NCI-H1417 (cell line): ENCODE measurements around the gene STAT6.

Experiments
- DNase-seq, 3 experiments: peaks; one replicate each; lab custom pipeline; 2025; lab: John Stamatoyannopoulos, UW

Gene STAT6

DNA sequence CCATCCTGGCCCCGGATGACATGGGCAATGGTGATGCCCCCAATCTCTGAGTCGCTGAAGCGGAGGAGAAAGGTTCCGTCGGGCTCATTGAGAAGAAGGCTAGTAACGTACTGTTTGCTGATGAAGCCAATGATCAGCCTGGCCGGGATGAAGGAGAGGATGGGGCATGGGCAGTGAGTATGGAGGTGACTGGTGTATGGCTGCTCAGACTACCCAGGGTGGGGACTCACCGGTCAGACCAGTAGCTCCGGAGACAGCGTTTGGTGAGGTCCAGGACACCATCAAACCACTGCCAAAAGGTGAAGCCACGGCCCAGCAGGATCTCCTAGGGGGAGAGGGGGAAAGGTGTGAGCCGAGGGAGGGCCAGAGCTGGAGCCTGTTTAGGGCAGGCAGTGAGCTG lies 11.4 kb downstream of the STAT6 start:
- no peak for DNase-seq

DNA sequence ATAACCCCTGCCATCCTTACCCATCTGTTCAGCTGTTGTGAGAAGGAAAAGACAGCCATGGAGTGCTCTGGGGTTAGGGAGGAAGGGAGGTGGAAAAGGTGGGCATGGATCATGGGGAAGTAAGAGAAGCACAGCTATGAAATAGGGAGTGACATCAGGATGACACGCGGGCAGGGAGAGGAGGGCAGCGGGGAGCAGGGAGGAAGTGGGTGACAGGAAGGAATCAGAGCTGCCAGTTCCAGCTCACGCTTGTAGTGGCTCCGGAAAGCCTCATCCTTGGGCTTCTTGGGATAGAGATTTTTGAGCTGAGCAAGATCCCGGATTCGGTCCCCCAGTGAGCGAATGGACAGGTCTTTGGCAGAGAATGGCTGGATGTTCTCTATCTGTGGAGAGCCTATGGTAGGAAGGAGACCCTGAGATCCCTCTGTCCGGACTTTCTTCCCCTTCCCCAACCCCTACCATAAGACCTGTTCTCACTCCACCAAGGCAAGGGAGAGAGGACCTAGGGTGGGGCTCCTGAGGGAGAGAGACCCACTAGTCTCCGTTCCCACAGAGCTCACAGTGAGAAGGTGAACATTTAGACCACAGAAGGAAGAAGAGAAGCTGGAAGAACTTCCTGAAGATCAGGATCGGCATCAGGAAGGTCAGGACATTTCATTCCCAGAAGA lies 12.0 kb downstream of the STAT6 start:
- no peak for DNase-seq

DNA sequence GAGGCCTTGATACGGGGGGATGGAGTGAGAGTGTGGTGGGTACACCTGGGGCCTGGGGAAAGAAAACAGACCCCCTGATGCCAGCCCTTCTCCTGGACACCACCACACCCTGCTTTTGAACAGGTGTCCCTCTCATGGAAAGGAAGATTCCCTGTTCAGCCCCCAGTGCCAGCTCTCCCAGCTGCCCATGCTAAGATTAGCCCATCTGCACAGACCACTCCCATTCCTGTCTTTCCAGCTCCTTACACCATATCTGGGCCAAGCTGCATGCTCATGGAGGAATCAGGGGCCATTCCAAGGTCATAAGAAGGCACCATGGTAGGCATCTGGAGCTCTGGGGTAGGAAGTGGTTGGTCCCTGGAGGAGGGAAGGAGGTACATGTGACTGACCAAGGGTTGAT lies 12.6 kb downstream of the STAT6 start:
- DNase-seq, result no peak

DNA sequence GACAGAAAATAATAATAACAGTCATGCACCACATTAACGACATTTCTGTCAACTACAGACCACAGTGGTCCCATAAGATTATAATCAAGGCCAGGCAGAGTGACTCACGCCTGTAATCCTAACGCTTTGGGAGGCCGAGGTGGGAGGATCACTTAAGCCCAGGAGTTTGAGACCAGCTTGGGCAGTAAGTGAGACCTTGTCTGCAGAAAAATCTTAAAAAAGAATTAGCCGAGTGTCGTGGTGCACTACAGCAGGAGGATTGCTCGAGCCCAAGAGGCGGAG lies 13.7 kb downstream of the STAT6 start:
- DNase-seq, result no peak

DNA sequence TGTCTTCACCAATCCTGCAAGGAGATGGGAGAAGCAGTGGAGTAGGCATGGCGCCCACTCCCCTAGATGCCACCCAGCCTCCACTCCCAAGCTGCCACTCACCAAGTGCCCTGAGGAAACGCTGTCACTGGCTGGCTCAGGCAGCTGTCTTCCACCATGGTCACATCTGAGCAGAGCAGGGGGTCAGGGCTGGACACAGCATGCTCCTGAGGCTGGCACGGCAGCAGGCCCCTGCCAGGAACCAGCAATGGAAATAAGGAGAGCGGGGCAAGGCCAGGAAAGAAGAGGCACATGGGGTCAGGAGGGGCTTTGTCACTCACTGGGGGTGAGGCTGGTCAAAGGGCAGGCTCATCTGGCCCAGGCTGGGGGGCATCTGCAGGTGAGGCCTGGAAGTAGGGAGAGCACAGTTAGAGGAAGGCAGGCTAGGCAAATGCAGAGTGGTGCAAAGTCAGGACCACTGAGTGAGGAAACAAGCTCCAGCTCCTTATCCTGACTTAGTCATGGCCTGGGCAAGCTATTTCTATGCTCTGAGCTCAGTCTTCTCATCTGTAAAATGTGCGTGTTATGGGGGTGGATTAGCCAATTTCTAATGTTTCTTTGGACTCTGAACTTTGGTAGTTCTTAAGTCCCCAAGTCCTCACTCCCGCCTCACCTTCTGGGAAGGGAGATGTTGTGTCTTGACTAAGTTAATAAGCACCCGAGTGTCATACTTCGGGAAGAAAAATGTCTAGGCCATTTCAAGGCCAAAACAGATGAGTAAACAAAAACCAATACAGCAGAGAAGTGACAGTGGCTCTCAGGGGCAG lies 14.2 kb downstream of the STAT6 start:
- DNase-seq, result no peak

DNA sequence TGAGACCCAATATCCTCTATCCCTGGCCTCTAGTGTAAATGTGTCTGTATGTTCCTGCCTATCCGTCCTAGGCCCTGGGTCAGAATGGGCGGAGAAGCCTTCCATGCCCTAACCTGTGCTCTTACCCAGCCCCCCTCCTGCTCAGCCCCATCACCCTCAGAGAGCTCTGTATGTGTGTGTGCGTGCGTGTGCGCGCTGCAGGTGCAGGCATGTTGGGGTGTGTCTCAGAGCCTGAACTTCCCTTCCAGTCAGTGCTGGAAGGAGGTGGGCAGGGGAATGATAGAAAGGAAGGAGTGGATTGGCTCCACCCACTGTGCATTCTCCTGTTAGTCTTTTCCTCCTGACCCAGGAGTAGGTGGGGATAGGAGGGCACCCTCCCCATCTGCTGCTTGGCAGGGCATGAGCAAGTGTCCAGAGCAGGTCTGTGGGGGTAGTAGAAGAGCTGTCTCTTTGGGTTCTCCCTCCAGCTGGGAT lies 15.0 kb downstream of the STAT6 start:
- DNase-seq, result peak; percentile 41 to 75 (median 58)

DNA sequence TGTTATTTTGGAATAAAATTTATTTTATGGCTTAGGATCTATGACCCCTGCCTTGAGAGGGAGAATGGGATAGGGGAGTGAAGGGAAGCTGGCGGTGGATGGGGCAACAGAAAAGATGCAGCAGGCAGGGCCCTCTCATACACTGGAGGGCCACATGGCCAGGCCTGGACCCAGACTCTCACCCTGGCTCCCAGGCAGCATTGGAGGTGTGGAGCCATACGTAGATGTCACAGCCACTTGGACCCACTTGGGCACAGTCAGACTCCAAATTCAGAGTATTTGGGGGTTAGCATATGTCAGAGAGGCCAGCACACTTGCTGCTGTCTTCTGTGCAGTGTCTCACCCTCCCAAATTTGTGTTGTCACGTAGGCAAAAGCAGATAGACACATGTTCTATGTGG lies 15.7 kb downstream of the STAT6 start:
- DNase-seq, result no peak

DNA sequence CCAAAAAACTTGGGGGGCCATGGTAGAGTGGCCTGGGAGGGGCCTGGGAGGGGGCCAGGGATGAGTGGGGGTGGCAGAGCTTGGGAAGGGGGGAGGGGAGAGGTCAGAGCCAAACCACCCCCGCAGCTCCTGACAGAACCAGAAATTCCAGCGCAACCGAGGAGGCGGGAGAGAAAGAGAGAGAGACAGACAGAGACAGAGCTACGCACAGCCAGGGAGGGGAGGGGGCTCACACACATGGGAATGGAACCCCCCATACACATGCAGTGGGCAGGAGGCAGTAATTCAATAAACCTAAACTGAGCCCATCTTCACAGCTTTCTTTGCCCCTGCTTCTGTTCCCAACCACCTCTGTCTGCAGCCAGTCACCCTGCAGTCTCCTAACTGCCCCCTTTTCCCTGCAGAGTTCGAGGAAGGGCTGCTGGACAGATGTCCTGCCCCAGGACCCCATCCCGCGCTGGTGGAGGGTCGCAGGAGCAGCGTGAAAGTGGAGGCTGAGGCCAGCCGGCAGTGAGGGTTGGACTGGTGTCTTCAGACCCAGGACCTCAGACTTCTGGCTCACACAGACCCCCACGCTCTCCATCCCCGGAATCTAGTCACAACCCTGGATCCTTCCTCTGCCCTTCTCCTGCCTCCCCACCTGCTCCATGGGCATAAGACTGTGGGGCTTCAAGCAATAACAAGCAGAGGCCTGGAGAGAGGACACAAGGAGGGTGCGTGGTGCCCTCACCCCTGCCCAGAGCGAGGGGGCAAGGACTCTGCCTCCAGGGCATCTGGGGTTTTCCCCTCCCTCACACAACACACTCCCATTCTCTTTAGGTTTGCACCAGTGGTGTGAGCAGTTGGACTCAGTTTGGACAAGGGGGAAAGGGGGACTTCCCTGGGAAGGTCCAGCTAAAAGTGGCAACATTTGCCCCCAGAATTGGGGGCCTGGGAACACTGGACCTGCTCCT lies 16.7 kb downstream of the STAT6 start:
- no peak for DNase-seq

DNA sequence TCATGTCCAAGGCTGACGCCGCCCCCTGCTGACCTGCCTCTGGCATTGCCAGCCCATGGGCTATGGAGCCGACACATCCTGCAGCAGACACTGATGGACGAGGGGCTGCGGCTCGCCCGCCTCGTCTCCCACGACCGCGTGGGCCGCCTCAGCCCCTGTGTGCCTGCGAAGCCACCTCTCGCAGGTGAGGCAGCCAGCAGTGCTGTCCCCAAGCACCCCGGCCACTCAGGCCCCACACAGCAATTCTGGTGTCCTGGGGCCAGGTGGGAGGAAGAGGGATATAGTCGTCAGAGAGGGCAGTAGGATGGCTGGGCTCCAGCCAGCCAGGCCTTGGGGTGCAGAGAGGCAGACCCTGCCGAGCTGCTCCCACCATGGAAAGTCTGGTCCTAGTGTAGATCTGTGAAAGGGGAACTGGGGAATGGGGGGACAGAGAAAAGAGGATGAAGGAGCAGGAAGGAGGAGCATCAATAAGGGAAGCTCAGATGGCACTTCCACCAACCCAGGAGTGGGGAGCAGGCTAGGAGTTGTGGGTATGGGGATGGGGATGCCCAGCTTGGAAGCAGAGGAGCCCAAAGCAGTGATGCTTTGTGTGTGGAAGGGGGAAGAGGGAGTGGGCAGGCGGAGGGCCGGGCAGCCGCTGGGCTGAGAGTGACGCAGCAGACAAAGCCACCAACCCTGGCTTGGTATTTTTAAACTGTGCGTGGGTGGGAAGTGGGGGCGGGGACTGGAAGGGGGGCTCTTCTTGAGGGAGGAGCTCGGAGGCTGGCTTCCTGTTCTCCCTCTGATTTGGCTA lies 17.6 kb downstream of the STAT6 start:
- no peak for DNase-seq

DNA sequence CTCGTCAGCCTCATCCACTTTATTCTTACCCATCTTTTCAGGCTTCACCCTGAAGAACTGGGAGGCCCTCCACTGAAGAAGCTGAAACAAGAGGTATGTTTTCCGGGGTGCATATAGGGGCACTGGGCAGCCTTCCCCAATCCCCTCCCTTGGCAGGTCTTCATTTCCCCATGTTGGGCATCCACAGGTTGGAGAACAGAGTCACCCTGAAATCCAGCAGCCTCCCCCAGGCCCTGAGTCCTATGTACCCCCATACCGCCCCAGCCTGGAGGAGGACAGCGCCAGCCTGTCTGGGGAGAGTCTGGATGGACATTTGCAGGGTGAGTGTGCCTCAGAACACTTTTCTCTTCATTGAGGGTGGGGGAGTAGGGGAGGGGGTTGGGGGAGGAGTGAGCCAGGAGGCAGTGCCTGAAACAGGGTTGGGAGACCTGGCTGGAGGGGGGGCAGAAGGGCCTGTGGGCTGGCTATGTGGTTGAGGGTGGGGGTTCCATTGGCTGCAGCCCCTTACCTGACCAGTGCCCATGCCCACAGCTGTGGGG lies 18.2 kb downstream of the STAT6 start:
- no peak for DNase-seq

DNA sequence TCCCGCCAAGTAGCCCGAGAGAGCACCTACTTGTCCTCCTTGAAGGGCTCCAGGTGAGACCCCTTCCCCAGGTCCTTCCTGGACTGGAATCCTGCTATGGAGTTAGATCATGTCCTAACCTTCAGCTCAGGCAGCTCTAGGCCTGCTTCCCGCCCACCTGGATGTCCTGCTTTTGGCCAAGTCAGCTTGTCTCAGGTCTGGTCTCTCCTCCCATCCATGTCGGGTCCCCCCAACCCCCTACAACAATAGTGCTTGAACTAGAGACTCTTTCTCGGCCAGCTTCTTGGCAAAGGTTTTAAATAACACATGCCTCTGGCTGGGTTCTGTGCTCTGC lies 18.7 kb downstream of the STAT6 start:
- DNase-seq, result no peak

DNA sequence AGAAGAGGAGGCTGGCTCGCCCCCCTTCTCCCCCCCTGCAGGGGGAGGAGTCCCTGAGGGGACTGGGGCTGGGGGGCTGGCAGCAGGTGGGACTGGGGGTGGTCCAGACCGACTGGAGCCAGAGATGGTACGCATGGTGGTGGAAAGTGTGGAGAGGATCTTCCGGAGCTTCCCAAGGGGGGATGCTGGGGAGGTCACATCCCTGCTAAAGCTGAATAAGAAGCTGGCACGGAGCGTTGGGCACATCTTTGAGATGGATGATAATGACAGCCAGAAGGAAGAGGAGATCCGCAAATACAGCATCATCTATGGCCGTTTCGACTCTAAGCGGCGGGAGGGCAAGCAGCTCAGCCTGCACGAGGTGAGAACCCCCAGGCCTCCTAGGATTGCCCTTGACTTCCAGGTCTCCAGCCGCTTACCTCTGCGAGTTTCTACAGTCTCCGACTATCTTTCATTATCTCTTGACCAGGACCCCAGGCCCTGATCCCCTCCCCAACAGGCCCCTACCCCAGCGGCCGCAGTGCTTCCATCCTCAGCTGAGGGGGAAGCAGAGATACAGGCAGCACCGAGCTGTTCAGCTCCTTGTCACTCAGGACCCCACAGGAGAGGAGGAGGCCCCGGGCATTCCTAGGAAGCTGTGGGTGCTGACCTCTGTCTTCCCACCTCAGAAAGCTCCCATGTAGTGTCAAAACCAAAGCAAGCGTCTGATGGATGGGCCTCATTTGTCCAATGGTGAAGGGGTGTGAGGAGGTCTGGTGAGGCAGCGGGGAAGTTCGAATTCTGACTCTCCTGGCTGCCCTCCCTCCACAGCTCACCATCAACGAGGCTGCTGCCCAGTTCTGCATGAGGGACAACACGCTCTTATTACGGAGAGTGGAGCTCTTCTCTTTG lies 19.3 kb downstream of the STAT6 start:
- DNase-seq, result no peak

DNA sequence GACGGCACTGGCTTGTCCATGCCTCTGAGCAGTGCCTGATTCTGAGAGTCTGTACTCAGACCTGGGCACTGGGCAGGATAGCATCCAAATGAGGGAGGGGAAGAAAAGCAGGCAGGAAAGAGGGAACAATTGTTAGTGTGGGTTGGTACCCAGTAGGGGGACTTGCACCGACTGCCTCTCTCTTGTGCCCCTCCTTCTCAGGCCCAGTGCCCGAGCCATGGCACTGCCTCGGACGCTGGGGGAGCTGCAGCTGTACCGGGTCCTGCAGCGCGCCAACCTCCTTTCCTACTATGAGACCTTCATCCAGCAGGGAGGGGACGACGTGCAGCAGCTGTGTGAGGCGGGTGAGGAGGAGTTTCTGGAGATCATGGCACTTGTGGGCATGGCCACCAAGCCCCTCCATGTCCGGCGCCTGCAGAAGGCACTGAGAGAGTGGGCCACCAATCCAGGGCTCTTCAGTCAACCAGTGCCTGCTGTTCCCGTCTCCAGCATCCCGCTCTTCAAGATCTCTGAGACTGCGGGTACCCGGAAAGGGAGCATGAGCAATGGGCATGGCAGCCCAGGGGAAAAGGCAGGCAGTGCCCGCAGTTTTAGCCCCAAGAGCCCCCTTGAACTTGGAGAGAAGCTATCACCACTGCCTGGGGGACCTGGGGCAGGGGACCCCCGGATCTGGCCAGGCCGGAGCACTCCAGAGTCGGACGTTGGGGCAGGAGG lies 20.1 kb downstream of the STAT6 start:
- no peak for DNase-seq

DNA sequence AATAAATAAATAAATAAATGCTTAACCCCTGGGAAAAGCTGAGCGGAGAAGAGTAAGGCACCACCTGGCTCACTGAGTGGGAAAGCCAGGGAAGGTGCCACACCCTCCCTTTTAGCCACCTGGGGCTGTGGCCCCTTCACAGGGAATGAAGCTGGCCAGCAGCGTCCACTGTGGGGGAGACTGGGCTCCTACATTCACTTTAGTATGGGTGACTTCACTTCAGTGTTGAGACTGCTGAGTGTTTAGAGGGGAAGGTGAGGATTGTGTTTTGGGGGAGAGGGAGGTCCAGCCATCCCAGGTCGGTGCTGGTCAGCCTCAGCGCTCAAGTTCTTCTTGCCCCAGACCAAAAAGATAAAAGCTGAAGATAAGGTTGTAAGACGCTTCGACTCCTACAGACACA lies 20.7 kb downstream of the STAT6 start:
- DNase-seq, result no peak

DNA sequence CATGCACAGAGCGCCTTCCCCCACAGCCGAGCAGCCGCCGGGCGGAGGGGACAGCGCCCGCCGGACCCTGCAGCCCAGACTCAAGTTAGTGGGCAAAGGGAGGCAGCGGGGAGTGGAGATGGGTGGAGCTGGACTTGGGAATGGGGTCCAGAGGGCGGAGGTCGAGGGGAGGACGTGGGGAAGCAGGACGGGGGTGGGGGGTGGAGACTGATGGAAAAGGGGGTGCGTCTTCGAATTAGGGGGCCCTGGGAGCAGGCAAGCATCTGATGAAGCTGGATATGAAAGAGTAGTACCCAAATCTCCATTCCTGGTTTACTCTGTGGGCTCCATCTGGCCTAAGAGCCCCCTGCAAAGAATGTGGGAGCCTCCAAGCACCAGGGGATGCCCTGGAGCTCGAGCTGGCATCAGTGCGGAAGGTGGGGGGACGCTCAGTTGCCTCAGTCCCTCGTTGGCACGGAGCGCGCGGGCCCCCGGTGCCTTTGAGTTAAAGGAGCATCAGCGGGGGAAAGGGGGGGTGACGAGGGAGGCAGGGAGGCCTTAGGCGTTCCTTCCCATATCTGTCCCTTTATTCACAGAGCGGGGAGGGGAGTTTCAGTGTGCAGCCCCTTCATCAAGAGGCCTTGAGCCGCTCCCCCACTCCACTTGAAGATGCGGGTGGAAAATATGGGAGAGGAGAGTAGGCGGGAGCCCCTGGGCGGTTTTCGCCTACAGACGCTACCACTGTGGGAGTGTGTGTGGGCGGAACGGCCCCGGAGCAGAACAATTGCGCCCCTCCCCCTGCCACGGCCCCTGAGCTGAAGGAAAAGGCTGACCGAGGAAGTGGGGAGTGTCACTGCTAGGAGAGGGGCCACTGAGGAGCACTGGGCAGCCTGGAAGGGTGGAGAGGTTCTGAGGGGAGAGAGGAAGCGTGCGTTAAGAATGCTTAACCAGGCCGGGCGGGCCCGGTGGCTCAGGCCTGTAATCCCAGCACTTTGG lies 21.6 kb downstream of the STAT6 start:
- DNase-seq, result peak; percentile 54 to 74 (median 67)

DNA sequence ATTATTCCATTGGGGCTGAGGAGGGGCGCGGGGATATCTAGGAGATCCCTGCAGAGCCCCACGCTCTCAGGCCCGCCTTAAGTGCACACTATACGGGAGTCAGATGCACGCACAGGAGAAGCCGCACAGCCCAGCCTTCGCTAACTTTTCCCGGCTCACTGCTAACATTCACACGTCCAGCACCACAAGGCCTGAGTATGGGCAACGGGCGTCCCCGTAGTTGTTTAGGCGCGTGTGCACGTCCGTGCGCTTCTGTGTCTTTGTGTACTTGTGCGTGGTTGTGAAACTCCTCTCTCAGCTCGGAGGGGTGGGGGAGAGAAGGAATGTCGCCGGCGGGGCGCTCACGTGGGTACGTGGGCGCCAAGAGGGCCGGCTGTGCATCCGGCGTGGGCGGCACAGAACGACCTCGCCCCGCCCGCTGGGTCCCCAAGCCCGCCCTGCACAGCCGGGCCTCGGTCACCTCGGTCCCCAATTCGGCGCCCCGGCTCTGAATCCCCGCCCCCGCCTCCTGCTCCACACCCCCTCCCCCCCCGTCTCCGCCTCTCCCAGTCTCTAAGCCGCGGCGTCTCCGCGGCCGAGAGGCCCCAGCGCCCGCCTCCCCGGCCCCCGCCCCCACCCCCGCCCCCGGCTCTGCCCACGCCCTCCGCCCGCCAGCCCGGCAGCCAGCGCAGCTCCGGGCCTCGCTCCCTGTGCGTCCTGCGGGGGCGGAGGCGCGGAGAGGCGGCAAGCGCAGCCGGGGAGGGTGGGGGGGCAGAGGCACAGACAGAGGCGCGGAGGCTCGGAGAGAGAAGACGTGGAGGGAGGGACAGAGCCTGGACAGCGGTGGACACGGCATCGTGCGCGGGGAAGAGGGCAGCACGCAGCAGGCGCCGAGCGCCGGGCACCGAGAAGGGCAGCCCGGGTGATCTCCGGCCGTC lies 22.6 kb downstream of the STAT6 start, which contains the start of gene NAB2:
NAB2 (plus strand) TSS at position 761 of the 917 bp plus-strand sequence. CDS start 158 bp downstream, outside the sequence.
- DNase-seq, result peak; percentile 88 to 94 (median 88)

DNA sequence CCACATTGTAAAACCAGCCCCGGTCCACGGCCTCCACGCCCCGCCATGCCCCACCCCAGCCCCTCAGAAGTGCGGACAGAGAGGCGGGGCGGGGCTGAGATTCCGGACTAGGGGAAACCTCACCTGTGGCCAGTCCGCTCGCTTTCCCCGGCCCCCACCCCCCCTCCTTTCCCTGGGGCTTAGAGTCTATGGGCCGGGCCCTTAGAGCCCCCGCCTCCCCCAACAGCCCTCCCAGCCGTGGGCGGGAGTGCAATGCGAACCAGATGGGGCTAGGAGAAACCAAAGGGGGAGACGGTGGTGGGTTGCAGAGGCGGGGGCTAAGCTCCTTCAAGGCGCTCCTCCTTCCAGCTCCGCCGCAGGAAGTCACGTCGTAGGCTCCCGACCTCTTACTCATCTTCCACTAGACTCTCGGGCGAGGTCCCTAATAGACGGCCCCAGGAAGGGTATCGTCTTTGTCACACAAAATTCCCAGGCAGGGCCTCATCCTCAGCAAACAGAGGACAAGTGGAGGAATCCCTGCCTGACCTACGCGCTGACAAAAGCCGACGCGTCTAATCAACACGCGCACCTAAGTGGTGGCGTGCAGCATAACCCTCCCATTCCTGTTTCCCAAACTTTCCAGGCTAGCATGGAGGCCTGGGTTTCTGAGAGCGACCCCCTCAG lies 23.3 kb downstream of the STAT6 start:
- DNase-seq, result peak; percentile 31 to 75 (median 64)
